Stimulated activated CD4-positive, alpha-beta T cell treated with anti-CD3 and anti-CD28 coated beads, Interleukin-12 subunit alpha, Interleukin-12 subunit beta, amount 100 ng/mL, for 4 hours (primary cell): ENCODE results near the gene PBX4.

Experiments
- DNase-seq: peaks from one replicate; pipeline ENCODE4 v3.0.0-alpha.2; 2020

The PBX4 gene

GRCh38 chr19:19537075-19538048, 81.1 kb downstream of the PBX4 start:
- no peak for DNase-seq

DNA sequence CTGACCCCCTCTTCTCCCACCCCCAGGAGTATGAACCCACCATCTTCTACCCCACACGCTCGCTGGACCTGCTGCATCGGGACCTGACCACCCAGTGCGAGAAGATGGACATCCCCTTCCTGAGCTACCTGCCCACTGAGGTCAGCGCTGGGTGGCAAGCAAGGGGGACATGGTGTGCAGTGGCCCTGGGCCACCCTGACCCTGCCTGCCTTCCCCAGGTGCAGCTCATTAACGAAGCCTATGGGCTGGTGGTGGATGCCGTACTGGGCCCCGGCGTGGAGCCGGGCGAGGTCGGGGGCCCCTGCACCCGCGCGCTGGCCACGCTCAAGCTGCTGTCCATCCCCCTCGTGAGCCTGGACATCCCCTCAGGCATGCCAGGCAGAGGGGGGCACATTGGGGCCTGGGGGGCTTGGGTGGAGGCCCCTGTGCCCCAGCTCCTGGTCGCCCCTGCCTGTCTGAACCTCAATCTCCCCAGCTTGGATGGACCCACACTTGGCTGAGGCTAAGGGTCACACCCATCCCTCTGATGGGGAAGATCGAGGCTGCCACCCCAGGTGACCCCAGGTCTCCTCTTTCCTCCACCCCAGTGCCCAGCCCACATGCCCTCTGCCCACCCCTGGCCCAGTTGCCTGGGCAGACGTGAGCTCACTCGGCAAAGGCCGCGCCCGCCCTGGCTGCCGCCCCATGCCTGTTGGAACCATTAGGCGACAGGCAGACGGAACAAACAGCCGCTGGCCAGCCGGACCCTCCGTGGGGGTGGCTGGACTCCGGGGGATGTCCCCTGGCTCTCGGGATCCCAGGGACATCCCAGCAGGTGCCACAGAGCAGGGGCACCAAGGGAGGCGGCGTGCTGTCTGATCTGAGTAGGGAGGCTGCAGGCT, 82.9 kb downstream of the PBX4 start:
- no peak for DNase-seq

GRCh38 chr19:19534556-19535265, 83.8 kb downstream of the PBX4 start:
- no peak for DNase-seq

DNA sequence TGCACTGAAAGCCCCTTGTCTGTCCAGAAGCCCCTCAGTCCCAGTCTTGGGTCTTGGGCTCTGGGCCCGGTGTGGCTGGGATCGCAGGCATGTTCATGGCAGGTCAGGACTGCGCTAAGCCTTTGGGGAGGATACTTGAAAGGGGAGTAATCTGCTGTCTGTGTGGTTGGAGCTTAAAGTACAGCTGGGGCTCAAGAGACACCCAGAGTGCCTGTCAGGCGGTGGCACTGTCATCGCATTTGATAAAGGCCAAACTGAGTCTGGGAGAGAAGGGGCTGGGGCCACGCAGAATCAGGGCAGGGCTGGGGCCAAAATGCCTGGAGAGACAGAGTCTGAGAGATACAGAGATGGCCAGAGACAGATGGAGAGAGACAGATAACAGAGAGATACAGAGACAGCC, 84.6 kb downstream of the PBX4 start:
- no peak for DNase-seq

GRCh38 chr19:19532806-19533701, 85.4 kb downstream of the PBX4 start:
- no peak for DNase-seq

DNA sequence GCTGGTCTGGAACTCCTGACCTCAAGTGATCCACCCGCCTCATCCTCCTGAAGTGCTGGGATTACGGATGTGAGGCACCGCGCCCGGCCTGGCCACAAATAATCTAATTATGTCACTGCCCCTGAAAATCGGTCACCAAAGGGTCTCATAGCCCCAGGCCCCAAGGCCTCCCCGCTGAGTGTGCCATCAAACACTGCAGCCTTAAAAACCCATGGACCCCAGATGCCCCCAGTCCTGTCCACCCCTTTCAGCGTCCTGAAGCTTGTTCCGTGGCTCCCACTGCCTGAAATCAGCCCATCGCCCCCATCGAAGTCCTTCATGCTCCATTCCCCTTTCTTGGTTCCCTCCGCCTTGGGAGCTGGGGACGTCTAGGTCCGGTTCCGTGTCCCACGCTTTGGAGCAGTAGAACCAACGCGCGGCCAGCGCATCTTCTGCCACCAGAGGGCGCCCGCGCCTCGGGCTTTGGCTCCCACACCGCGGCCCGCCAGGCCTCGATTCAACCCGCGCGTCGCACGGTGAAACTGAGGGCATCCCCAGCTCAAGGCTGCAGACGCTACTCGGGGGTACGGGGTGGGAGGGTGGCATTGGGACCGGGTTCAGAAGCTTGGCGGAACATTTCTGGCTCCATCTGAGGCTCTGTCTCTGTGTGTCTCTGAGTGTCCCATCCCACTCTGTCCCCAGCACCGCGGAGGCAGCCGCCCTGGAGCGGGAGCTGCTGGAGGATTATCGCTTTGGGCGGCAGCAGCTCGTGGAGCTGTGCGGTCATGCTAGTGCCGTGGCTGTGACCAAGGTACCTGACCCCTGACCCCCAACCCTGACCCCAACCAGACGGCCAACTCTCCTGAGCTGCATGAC, 86.3 kb downstream of the PBX4 start:
- DNase-seq, result peak; percentile 90

GRCh38 chr19:19530889-19531288, 87.6 kb downstream of the PBX4 start:
- no peak for DNase-seq

DNA sequence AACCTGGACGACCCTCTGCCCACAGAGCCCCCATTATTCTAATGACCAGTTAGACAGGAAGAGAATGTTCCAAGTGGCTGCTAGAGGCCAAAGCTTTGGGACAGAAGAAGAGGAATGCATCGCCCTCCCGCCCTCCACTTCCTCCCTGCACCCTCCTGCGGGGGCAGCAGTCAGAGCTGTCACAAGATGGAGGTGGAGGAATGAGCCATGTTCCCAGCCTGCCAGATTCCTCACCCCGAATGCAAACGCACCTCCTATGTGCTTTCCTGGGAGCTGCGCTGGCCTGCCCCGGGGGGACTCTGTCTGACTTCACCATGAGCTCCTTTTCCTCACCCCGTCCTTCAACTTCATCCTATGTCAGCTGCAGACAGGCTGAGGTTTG, 88.1 kb downstream of the PBX4 start:
- DNase-seq, result no peak

- DNase-seq, result no peak
These were observed 88.6 kb downstream of the PBX4 start for GRCh38 chr19:19529783-19530422.

DNA sequence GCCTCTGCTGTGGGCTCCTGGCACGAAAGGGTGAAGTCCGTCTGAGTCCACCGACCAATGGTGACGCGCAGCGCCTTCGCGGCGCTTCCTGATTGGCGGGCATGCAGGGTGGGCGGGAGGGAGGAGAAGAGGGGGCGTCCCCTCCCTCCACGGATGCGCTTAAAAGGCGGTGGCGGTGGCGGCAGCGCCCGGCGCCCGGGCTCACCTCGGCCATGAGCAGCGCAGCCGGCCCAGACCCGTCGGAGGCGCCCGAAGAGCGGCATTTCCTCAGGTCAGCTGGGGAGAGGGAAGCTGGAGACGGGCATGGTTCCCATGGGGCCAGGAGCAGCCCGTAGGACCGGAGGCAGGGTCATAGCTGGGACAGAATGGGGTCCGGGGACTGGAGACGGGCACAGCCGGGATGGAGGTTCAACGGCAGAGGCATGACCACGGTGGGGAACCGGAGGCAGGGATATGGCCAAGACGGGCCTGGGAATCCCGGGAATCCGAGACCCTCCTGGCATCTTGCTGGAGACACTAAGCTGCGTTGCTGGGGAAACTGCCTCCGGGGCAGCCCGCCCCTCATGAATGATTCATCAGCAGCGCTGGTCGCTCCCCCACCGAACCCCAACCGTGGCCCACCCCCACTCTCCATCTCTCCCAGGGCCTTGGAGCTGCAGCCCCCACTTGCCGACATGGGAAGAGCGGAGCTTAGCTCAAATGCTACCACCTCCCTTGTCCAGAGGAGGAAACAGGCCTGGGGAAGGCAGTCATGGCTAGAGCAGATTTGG, 89.6 kb downstream of the PBX4 start, which contains the start of gene YJEFN3:
Gene YJEFN3 (plus strand): TSS at position 191 of the 770 bp plus-strand sequence. CDS start 22 bp downstream, at position 213.
- no peak for DNase-seq

DNA sequence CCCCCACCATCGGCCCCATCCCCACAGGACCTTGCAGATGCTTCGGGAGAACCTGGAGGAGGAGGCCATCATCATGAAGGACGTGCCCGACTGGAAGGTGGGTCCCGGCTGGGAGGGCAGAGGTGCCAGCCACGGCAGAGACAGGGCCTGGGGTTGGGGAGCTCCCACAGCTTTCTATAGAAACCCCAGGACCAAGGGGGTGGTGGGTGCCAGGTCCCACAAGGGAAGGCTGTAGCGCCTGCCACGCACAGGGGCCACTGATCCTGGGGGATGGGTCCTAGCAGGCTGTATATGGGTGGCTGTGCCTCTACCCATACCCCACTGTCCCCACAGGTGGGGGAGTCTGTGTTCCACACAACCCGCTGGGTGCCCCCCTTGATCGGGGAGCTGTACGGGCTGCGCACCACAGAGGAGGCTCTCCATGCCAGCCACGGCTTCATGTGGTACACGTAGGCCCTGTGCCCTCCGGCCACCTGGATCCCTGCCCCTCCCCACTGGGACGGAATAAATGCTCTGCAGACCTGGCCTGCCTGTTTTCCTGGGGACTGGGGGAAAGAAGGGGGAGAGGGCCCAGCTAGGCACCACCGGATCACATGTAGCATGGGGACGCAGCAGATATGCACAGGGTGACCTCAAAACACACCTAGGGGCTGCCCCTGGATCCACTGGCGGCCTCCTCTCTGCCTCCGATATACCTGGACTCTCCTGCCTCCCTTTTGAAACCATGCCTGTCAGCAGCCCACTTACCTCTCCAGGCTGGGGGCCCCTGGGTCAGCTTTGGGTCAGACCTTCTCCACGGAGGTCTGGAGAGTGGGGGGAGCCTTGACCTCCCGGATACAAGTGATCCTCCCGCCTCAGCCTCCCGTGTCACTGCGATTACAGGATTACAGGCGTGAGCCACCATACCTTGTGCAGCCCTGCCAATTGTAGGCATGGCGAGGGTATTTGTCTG, 90.5 kb downstream of the PBX4 start:
- DNase-seq, result no peak

DNA sequence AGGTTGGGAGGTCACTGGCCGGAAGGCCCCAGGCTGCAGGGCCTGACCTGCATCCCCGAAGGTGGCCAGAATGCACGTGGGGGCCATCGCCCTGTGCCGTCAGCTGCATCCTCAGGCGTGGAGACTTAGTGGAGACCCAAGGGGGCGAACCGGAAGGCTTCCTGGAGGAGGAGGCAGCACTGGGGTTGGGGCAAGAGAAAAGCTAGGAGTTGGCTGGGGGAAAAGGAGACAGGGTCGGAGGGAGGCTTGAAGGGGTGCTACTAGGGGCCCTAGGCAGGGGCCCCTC, 91.2 kb downstream of the PBX4 start:
- DNase-seq, result no peak

DNA sequence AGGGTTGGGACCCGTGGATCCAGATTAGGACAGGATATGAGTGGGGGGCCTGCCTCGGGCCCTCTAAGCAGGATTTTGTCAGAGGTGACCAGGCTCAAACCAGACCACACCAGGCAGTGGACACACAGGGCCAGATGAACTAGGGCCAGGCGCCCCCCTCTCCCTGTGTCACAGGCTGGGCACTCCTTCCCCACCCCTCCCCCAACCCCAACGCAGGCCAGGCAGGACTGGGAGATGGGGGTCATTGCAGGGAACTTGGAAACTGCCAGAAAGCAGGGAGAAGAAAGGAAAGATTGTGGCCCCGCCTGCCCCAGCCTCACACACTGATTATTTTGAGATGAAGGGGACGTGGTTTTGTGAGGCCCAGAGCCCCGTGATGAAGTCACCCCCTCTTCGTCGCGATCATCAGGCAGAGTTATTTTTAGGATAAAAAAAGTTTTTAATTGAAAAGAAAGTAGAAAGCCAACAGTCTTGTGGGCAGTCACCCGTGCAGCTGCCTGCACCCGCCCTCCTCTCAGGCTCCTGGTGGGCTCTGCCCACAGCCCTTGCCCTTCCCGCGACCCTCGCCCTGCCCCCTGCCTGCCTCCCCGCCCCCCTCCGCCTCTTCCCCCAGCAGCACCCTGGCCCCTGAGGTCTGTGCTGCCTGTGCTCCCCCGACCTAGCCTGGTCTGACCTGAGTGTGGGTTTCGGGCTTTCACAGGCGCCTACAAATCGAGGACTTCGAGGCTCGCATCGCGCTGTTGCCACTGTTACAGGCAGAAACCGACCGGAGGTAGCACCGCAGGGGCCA, 91.7 kb downstream of the PBX4 start:
- no peak for DNase-seq

- no peak for DNase-seq
These were observed 92.7 kb downstream of the PBX4 start for GRCh38 chr19:19525611-19526380.

- DNase-seq, result no peak
These were observed 94.4 kb downstream of the PBX4 start for GRCh38 chr19:19524053-19524452.

DNA sequence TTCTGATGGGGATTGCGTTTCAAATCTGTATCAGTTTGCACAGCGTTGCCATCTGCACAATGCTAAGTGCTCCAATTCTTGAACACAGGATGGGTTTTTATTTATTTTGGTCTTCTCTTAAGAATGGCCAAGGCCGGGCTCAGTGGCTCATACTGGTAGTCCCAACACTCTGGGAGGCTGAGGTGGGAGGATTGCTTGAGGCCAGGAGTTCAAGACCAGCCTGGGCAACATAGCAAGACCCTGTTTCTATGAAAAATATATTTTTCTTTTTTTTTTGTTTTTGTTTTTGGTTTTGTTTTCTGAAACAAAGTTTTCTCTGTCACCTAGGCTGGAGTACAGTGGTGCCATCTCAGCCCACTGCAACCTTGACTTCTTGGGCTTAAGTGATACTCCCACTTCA, 95.3 kb downstream of the PBX4 start:
- DNase-seq, result no peak

GRCh38 chr19:19520989-19521388, 97.5 kb downstream of the PBX4 start:
- no peak for DNase-seq
